ENCODE results near the gene EFCAB13.

DNA sequence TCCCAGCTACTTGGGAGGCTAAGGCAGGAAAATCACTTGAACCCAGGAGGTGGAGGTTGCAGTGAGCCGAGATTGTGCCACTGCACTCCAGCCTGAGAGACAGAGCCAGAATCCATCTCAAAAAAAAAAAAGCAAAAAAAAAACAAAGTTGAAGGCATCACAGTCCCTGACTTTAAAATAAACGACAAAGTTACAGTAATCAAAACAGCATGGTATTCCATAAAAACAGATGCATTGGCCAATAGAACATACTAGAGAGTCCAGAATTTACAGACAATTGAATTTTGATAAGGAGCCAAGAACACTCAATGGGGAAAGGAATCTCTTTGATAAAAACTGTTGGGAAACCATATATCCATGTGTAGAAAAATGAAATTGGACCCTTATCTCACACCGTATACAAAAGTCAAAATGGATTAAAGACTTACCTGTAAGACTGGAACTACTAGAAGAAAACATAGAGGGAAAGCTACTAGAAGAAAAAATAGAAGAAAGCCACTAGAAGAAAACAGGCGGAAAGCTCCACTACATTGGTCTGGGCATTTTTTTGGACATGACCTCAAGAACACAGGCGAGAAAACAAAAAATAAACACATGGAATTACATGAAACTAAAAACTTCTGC lies 2.8 kb upstream of the EFCAB13 start:
- TF ChIP-seq, protein P1, sequence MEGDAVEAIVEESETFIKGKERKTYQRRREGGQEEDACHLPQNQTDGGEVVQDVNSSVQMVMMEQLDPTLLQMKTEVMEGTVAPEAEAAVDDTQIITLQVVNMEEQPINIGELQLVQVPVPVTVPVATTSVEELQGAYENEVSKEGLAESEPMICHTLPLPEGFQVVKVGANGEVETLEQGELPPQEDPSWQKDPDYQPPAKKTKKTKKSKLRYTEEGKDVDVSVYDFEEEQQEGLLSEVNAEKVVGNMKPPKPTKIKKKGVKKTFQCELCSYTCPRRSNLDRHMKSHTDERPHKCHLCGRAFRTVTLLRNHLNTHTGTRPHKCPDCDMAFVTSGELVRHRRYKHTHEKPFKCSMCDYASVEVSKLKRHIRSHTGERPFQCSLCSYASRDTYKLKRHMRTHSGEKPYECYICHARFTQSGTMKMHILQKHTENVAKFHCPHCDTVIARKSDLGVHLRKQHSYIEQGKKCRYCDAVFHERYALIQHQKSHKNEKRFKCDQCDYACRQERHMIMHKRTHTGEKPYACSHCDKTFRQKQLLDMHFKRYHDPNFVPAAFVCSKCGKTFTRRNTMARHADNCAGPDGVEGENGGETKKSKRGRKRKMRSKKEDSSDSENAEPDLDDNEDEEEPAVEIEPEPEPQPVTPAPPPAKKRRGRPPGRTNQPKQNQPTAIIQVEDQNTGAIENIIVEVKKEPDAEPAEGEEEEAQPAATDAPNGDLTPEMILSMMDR (conservative IDR thresholded peaks at IDR 0.05; ENCODE audit: low read depth, low read length): no peak
- no peak for TF ChIP-seq EZH2 (IDR thresholded peaks at IDR 0.05; ENCODE audit: borderline replicate concordance, low read depth, low read length, poor library complexity, severe bottlenecking)
